Neural cell (in vitro differentiated cells): ENCODE data around the gene CENPT. TPM values are rescaled to one million over a fixed set of nuclear protein-coding genes. Genes with fewer than 3 reads are reported as not detected.

Source experiments
- H2AFZ ChIP-seq: fragments of 200-600, 300-800 bp; sonication (generic), shearing (Covaris generic); 2 replicates; pipeline ENCODE4 v1.6.0; 2014; ENCODE audit warnings: low read depth, mild to moderate bottlenecking, antibody characterized with exemption, low read length, moderate library complexity
- H3F3A ChIP-seq: fragments of 200-600 bp; shearing (Covaris generic); 2 replicates; pipeline ENCODE4 v1.6.1; 2016; ENCODE audit warnings: mild to moderate bottlenecking, moderate library complexity, mixed read lengths, antibody characterized with exemption, low read length; ENCODE audit not compliant: insufficient read depth, poor library complexity, severe bottlenecking
- H3K27ac ChIP-seq: fragments of 200-600, 300-800 bp; sonication (generic), shearing (Covaris generic); 2 replicates; pipeline ENCODE4 v1.5.1; 2014; ENCODE audit warnings: mild to moderate bottlenecking, low read length, moderate library complexity
- H3K27me3 ChIP-seq: fragments of 300-800, 200-600 bp; sonication (generic), shearing (Covaris generic); 2 replicates; pipeline ENCODE4 v1.6.0; 2014; ENCODE audit warnings: mild to moderate bottlenecking, low read depth, low read length, moderate library complexity; ENCODE audit not compliant: insufficient read depth
- H3K36me3 ChIP-seq: fragments of 300-800, 200-600 bp; sonication (generic), shearing (Covaris generic); 2 replicates; pipeline ENCODE4 v1.5.1; 2014; ENCODE audit warnings: mild to moderate bottlenecking, antibody characterized with exemption, low read length, moderate library complexity; ENCODE audit not compliant: insufficient read depth
- H3K4me2 ChIP-seq: fragments of 300-800, 200-600 bp; sonication (generic), shearing (Covaris generic); 2 replicates; pipeline ENCODE4 v1.6.0; 2014; ENCODE audit warnings: mild to moderate bottlenecking, low read length
- H3K4me3 ChIP-seq: fragments of 300-800, 200-600 bp; sonication (generic), shearing (Covaris generic); 2 replicates; pipeline ENCODE4 v1.5.1; 2014; ENCODE audit warnings: mild to moderate bottlenecking, low read length, moderate library complexity
- H3K79me2 ChIP-seq: fragments of 200-600 bp; shearing (Covaris generic); replicated peaks from 2 replicates; pipeline ENCODE4 v1.6.0; 2014; ENCODE audit warnings: mild to moderate bottlenecking, low read length, moderate library complexity; ENCODE audit not compliant: insufficient read depth
- H3K9ac ChIP-seq: fragments of 300-800, 200-600 bp; sonication (generic), shearing (Covaris generic); 2 replicates; pipeline ENCODE4 v1.6.1; 2016; ENCODE audit warnings: mild to moderate bottlenecking, low read length, mixed read lengths
- H3K9me2 ChIP-seq: fragments of 200-600 bp; shearing (Covaris generic); 2 replicates; pipeline ENCODE4 v1.6.1; 2016; ENCODE audit warnings: mild to moderate bottlenecking, low read length, mixed read lengths; ENCODE audit not compliant: insufficient read depth
- H3K9me3 ChIP-seq: fragments of 200-600, 300-800 bp; sonication (generic), shearing (Covaris generic); 2 replicates; pipeline ENCODE4 v1.6.1; 2016; ENCODE audit warnings: mild to moderate bottlenecking, mixed run types, low read length, moderate library complexity, mixed read lengths
- H4K20me1 ChIP-seq: fragments of 200-600 bp; shearing (Covaris generic); 2 replicates; pipeline ENCODE4 v1.6.1; 2016; ENCODE audit warnings: mild to moderate bottlenecking, mixed run types; ENCODE audit not compliant: insufficient read depth
- CTCF ChIP-seq: fragments of 450-650 bp; IDR thresholded peaks from 2 replicates; pipeline ENCODE4 v1.5.1; 2014; ENCODE audit warnings: antibody characterized with exemption, mild to moderate bottlenecking, moderate library complexity; ENCODE audit not compliant: poor library complexity, severe bottlenecking
- EP300 ChIP-seq: fragments of 450-650 bp; conservative IDR thresholded peaks from 2 replicates; pipeline ENCODE4 v1.6.1; 2014; ENCODE audit warnings: antibody characterized with exemption, mild to moderate bottlenecking, moderate library complexity; ENCODE audit not compliant: poor library complexity, severe bottlenecking
- EZH2 ChIP-seq: fragments of 200-600, 300-800 bp; shearing (Covaris generic), sonication (generic); IDR thresholded peaks from 2 replicates; pipeline ENCODE4 v1.6.1; 2014; ENCODE audit warnings: antibody characterized with exemption, low read length, borderline replicate concordance, mild to moderate bottlenecking; ENCODE audit not compliant: insufficient read depth, poor library complexity, severe bottlenecking
- MXI1 ChIP-seq: fragments of 450-650 bp; conservative IDR thresholded peaks from 2 replicates; pipeline ENCODE4 v1.6.1; 2014; ENCODE audit warnings: antibody characterized with exemption, mild to moderate bottlenecking; ENCODE audit not compliant: poor library complexity, severe bottlenecking
- POLR2AphosphoS5 ChIP-seq: IDR thresholded peaks from 2 replicates; pipeline ENCODE4 v1.6.1; 2012
- RAD21 ChIP-seq: fragments of 450-650 bp; conservative IDR thresholded peaks from 2 replicates; pipeline ENCODE4 v1.6.1; 2014; ENCODE audit warnings: antibody characterized with exemption, mild to moderate bottlenecking, moderate library complexity
- REST ChIP-seq: IDR thresholded peaks from 2 replicates; pipeline ENCODE4 v1.6.1; 2012; ENCODE audit warnings: borderline replicate concordance
- SMC3 ChIP-seq: fragments of 450-650 bp; conservative IDR thresholded peaks from 2 replicates; pipeline ENCODE4 v1.6.1; 2014; ENCODE audit warnings: antibody characterized with exemption, mild to moderate bottlenecking, moderate library complexity; ENCODE audit not compliant: poor library complexity
- TAF1 ChIP-seq: IDR thresholded peaks from 2 replicates; pipeline ENCODE4 v1.6.1; 2012; ENCODE audit warnings: low read depth
- polyA plus RNA-seq: library from polyadenylated mRNA; depleted of rRNA; stranded (reverse); fragments of >200 nt; gene quantifications from 2 replicates; pipeline ENCODE4 v1.2.3, GENCODE V29; 2014

CENPT gene
- polyA plus RNA-seq, 1 donor from 2014 or later: 104 TPM

DNA sequence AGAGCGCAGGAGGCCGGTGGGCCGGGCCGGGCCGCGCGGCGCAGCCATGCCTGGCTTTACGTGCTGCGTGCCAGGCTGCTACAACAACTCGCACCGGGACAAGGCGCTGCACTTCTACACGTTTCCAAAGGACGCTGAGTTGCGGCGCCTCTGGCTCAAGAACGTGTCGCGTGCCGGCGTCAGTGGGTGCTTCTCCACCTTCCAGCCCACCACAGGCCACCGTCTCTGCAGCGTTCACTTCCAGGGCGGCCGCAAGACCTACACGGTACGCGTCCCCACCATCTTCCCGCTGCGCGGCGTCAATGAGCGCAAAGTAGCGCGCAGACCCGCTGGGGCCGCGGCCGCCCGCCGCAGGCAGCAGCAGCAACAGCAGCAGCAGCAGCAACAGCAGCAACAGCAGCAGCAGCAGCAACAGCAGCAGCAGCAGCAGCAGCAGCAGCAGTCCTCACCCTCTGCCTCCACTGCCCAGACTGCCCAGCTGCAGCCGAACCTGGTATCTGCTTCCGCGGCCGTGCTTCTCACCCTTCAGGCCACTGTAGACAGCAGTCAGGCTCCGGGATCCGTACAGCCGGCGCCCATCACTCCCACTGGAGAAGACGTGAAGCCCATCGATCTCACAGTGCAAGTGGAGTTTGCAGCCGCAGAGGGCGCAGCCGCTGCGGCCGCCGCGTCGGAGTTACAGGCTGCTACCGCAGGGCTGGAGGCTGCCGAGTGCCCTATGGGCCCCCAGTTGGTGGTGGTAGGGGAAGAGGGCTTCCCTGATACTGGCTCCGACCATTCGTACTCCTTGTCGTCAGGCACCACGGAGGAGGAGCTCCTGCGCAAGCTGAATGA is 4.8 kb downstream of the CENPT start:
- no peaks in the 10 kb centered on the region for H3K27me3 ChIP-seq
- peak overlapping the region; percentile 97 for H3K4me3 ChIP-seq
- H3K9ac ChIP-seq: peak overlapping the region; percentile 96
- TF ChIP-seq REST: peak; percentile 87
- TF ChIP-seq SMC3: peak; percentile 47
- TF ChIP-seq EZH2: no peak
- no peak for TF ChIP-seq EP300
- TF ChIP-seq RAD21: peak; percentile 42
- peak; percentile 51 for TF ChIP-seq POLR2AphosphoS5
- no peak for TF ChIP-seq MXI1
- peak; percentile 74 for TF ChIP-seq CTCF
- peak; percentile 90 for TF ChIP-seq TAF1
- H3K79me2 ChIP-seq: peaks cover 33% of the 10 kb centered on the region
- no peaks in the 10 kb centered on the region for H3K9me3 ChIP-seq
- H3K4me2 ChIP-seq: peak overlapping the region; percentile 79
- H3K36me3 ChIP-seq: no peaks in the 10 kb centered on the region
- H3F3A ChIP-seq: no peaks in the 10 kb centered on the region
- H3K27ac ChIP-seq: peak overlapping the region; percentile 97
- peak overlapping the region; percentile 41 for H2AFZ ChIP-seq
- H3K9me2 ChIP-seq: no peaks in the 10 kb centered on the region
- H4K20me1 ChIP-seq: no peaks in the 10 kb centered on the region

DNA sequence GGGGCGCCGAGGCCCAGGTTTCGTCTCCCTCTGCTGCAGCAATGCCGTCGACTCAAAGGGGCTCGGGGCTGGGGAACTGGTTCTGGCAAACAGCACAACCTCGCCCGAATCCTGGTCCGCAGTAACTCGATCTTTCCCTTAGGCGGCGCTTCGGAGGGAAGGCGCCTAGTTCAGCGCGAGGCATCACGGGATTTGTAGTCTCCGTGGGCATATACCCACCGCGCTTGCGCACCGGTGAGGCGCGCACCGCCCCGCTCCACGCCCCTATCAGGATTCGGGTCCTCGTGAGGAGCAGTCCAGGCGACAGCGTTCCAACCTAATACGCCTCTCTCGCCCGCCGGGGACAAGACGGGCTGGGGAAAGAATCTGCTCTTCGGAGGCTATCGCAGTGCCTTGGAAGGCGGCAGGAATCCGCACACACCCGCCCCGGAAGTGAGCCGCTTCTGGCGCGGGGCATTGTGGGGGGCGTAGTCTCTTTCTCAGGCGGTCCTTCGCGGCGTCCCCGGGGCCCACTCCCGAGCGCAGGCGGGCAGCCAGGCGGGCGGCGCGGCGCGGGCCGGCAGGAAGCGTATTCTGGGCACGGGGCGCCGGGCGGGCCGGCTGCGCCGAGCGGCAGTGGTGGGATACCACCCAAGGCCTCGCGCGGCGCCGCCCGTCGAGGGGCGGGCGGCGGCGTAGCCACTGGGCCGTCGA is 5.5 kb downstream of the CENPT start, which contains the start of gene THAP11:
TSS of gene THAP11 (plus strand) at position 505 of the 693 bp plus-strand sequence. CDS start 235 bp downstream, outside the sequence.
- Histone ChIP-seq H3K4me2 (peak within 1 kb of the TSS; percentile 79), H3K9ac (peak within 1 kb of the TSS; percentile 96), H4K20me1 (no peaks in the 10 kb centered on the region), H3K27me3 (no peaks in the 10 kb centered on the region), H2AFZ (peak within 1 kb of the TSS; percentile 73), H3K9me3 (no peaks in the 10 kb centered on the region), H3K36me3 (no peaks in the 10 kb centered on the region), H3K79me2 (peaks cover 26% of the 10 kb centered on the region), H3K27ac (peak within 1 kb of the TSS; percentile 97), H3K4me3 (peak within 1 kb of the TSS; percentile 97), H3K9me2 (no peaks in the 10 kb centered on the region), H3F3A (no peaks in the 10 kb centered on the region)
- TF ChIP-seq EP300 (peak; percentile 18), SMC3 (peak; percentile 64), MXI1 (peak; percentile 75), POLR2AphosphoS5 (peak; percentile 38), TAF1 (peak; percentile 33), RAD21 (no peak), REST (no peak), CTCF (peak; percentile 98), EZH2 (no peak)
